K562 (cell line): ENCODE data around the gene SDC1. TPM values are rescaled to one million over a fixed set of nuclear protein-coding genes. Genes with fewer than 3 reads are reported as not detected.
A peak's percentile ranks its signal among the peaks of the same experiment; 100 is the strongest.

Experiments used
- CBFA2T3 ChIP-seq: fragments of 450-650 bp; IDR thresholded peaks from 2 replicates; pipeline ENCODE4 v1.6.1; 2017
- CHD7 ChIP-seq: fragments of 200-600 bp; sonication (generic); IDR thresholded peaks from one replicate; pipeline ENCODE4 v1.6.1; 2012; ENCODE audit warnings: mild to moderate bottlenecking, low read depth, low read length, inconsistent platforms
- CXXC5 ChIP-seq: fragments of 250-450 bp; sonication (Bioruptor Pico); IDR thresholded peaks from 2 replicates; pipeline ENCODE4 v1.8.0; 2022; ENCODE audit warnings: inconsistent platforms, mild to moderate bottlenecking, moderate library complexity
- FOXK2 ChIP-seq, 2 experiments: fragments of 450-650 bp; IDR thresholded peaks in 1 of 2; conservative IDR thresholded peaks in 1 of 2; 2 replicates each; pipeline ENCODE4 v1.6.1; 2016; ENCODE audit warnings: low read depth in 2 of 2, mild to moderate bottlenecking in 1 of 2
- HOMEZ ChIP-seq: fragments of 250-450 bp; sonication (Bioruptor Pico); IDR thresholded peaks from 2 replicates; pipeline ENCODE4 v1.4.0; 2020; ENCODE audit warnings: mild to moderate bottlenecking, moderate library complexity
- MAFF ChIP-seq: IDR thresholded peaks from 2 replicates; pipeline ENCODE4 v1.6.1; 2012; ENCODE audit warnings: low read length, improper control_type of control experiment
- PTRF ChIP-seq: fragments of 450-650 bp; IDR thresholded peaks from 2 replicates; pipeline ENCODE4 v1.6.1; 2016; ENCODE audit warnings: mild to moderate bottlenecking, missing genetic modification characterization, missing compliant biosample characterization
- TBL1XR1 ChIP-seq, 2 experiments: IDR thresholded peaks; 2 replicates each; pipeline ENCODE4 v1.6.1; 2012; ENCODE audit warnings: improper control_type of control experiment in 2 of 2, low read length in 2 of 2, mild to moderate bottlenecking in 1 of 2
- TOE1 ChIP-seq, 2 experiments: fragments of 450-650 bp in 1 of 2; sonication (generic) in 1 of 2; formaldehyde crosslinking in 1 of 2; IDR thresholded peaks; 2 replicates each; pipeline versions ENCODE4 v1.7.1 to v1.8.0; 2016 to 2022; ENCODE audit warnings: borderline replicate concordance in 2 of 2, mild to moderate bottlenecking in 2 of 2, antibody characterized with exemption in 1 of 2, inconsistent platforms in 1 of 2, low read depth in 1 of 2, missing genetic modification reagents in 1 of 2, moderate library complexity in 1 of 2
- ZFPM2 ChIP-seq: fragments of 250-450 bp; sonication (Bioruptor Pico); IDR thresholded peaks from 2 replicates; pipeline ENCODE4 v1.5.1; 2022; ENCODE audit warnings: mild to moderate bottlenecking
- ZNF347 ChIP-seq: fragments of 450-650 bp; formaldehyde crosslinking; IDR thresholded peaks from 2 replicates; pipeline ENCODE4 v1.4.0; 2020; ENCODE audit warnings: low read depth, mild to moderate bottlenecking, moderate library complexity
- polyA plus RNA-seq, 8 experiments: library from polyadenylated mRNA; depleted of rRNA in 4 of 8; stranded (reverse) in 5 of 8; unstranded in 3 of 8; fragments of >200 nt; fragmentation: Nextera tagmentation in 2 of 8; fragmentation: Illumina TruSeq in 1 of 8; extraction: Ambion mirVana in 2 of 8; extraction: Trizol in 1 of 8; gene quantifications; 2 replicates each; pipeline versions ENCODE4 v1.2.1 to v1.2.3, GENCODE V29; 2011 to 2014; ENCODE audit warnings: inconsistent platforms in 1 of 8, missing spikeins in 1 of 8
- total RNA-seq, 7 experiments: library from RNA; depleted of rRNA in 6 of 7; stranded (reverse); fragments of >200 nt in 6 of 7; fragmentation: Illumina TruSeq in 2 of 7; extraction: Trizol in 2 of 7; gene quantifications; 2 replicates each; pipeline versions ENCODE4 v1.2.1 to v1.2.3, GENCODE V29; 2011 to 2021; ENCODE audit warnings: low replicate concordance in 1 of 7
- TF ChIP-seq, protein P1 (sequence below), 3 experiments: fragments of 200-800 bp in 1 of 3; sonication (Bioruptor generic) in 1 of 3; sonication (generic) in 1 of 3; formaldehyde crosslinking in 1 of 3; IDR thresholded peaks; 2 replicates each; pipeline versions ENCODE4 v1.6.1 to v1.8.0; 2016 to 2022; ENCODE audit warnings: mild to moderate bottlenecking in 2 of 3, missing compliant biosample characterization in 2 of 3, missing genetic modification characterization in 2 of 3, missing genetic modification reagents in 1 of 3

Gene SDC1
- total and polyA plus RNA-seq, 9 of the 15 experiments (the other 6 are each of a cell fraction or from before 2014, with no cell fraction given): 0.06 to 2.7 (median 0.49) TPM

DNA sequence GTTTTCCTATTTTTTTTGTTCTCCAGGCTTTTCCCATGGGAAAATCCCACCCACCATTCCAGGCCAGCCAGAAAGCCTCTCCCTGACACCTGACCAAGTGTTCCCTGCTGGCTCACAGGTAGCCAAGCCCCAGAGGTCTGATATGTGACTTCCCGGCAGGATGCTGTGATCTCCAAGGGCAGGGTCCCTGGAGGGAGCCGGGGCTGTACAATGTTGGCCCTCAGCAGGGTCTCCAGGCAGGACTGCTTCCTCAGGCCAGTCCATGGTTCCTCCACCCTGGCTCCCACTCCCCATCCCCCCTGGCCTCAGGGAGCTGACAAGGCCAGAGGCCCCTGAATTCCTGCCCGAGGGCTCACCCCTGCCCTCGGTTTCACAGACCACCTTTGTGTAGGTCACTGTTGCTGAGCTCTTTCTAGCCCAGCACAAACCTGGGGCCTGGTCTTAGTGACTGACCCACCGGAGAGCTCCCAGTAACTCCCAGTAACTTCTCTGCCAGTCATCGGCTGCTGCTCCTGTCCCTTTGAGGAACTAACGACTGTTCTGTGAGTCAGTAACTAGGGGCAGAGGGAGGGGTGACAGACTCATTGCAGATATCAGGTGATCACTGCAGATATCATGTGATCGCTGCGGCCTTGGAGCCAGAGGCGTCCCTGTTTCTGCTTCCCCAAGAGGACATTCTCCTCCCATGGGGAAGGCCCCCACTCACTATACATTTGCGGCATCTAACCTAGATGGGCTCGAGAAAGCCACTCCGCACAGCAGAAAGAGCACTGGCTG, 38.7 kb downstream of the SDC1 start (continued):
- TF ChIP-seq CHD7 (no peak), TBL1XR1 (IDR thresholded peaks at IDR 0.05; ENCODE audit: low read length in 2 of 2) (no peak), ZNF347 (CRISPR knock-in tag) (no peak), TOE1 (IDR thresholded peaks at IDR 0.05; ENCODE audit: borderline replicate concordance) (peak; percentile 91; the same call in 1 of the 2 replicates), TOE1 (CRISPR knock-in tag; IDR thresholded peaks at IDR 0.05; ENCODE audit: borderline replicate concordance, low read depth) (no peak), FOXK2 (conservative IDR thresholded peaks at IDR 0.05 in 1 of 2, IDR thresholded peaks at IDR 0.05 in 1 of 2; ENCODE audit: low read depth in 2 of 2) (peak; percentile 84 to 90), CXXC5 (CRISPR knock-in tag) (peak; percentile 61), PTRF (tag) (no peak), ZFPM2 (CRISPR knock-in tag) (no peak), MAFF (no peak), CBFA2T3 (no peak), HOMEZ (CRISPR knock-in tag) (no peak)
- TF ChIP-seq, protein P1, sequence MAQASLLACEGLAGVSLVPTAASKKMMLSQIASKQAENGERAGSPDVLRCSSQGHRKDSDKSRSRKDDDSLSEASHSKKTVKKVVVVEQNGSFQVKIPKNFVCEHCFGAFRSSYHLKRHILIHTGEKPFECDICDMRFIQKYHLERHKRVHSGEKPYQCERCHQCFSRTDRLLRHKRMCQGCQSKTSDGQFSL (CRISPR knock-in tag; IDR thresholded peaks at IDR 0.05): no peak
- TF ChIP-seq, protein P1 (tag; IDR thresholded peaks at IDR 0.05): no peak
